Measurements from ENCODE around the gene HECW1. TPM values are rescaled to one million over a fixed set of nuclear protein-coding genes. Genes with fewer than 3 reads are reported as not detected.

HECW1 gene
- total RNA-seq, 1 donor from 2014 or later: 0.40 TPM

GRCh38 chr7:43148161-43148731 is 35.8 kb downstream of the HECW1 start:
- ATAC-seq: peak; percentile 77

DNA sequence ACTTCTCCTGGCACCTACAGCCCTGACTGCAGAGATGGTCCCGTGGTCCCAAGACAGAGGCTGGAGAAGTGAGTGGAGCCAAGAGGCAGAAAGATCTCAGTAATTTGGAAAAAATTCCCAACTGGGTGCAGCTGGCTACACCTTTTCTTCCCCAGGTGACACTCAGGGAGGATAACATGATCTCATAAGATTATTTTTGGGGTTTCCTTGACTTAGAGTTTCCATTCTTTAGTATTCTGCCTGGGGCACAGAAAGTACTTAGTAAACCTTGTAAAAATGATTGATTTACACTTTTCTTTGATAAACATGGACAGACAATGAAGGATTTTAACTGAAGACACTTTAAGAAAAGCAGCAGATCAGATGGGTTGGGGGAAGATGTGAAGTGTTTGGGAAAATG is 38.6 kb downstream of the HECW1 start:
- no peak for ATAC-seq

- no peak for ATAC-seq
These were observed 40.2 kb downstream of the HECW1 start for GRCh38 chr7:43152696-43153095.

GRCh38 chr7:43155636-43156035 is 43.2 kb downstream of the HECW1 start:
- ATAC-seq: no peak

DNA sequence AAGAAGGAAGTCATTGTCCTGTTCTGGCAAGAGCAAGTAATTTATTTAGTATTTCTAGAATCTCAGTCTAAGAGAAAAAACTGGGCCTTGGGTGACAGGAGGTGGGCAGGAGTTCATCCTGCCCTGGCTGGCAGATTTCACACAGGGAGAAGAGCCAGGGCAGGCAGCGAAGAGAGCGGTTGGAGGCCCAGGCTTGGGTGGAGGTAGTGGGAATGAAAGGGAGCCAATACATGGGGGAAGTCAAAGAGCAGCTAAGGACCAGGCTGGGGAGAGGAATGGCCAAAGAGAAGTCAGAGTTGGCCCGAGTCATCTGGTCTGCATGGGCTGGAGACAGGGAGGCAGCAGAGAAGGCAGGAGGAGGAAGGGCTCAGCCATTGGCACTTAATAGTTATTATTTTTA is 51.4 kb downstream of the HECW1 start:
- ATAC-seq: no peak

GRCh38 chr7:43164757-43165156 is 52.3 kb downstream of the HECW1 start:
- ATAC-seq: peak; percentile 97

DNA sequence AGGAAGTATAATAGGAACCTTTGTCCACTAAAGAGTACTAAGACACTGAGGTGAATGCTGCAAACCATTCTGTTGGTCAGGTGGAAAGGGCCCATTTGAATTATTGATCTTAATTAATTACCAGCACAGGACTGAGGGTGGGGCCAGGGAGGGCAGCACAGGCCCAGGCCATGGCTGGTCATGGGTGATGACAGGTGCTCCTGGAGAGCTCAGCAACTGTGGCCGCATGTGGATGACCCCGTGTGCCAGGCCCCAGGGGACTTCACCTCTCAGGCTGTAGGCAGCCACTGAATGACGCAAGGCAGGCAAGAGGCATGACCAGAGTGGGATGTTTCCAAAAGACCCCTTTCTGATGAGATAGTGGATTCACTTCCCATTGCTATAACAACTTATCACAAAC is 54.2 kb downstream of the HECW1 start:
- no peak for ATAC-seq

DNA sequence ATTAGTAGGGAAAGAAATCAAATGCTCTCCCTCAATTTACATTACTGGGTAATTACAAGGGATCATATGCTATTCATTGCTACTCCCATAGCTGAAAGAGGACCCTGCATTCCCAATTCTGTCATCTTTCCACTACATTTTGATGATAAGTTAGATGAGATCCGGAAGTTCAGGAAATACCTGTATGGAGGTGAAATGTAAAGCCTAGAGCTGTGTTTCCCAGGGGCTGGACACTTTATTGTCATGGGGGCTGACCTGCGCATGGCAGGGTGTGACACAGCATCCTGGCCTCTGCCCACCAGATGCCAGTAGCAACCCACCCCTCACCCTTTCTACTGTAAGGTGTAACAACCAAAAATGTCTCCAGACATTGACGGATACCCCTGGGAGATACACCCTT is 56.6 kb downstream of the HECW1 start:
- ATAC-seq: no peak

GRCh38 chr7:43170571-43170970 is 58.1 kb downstream of the HECW1 start:
- ATAC-seq: no peak

- ATAC-seq: no peak
These were observed 63.2 kb downstream of the HECW1 start for GRCh38 chr7:43175570-43176200.

GRCh38 chr7:43179393-43179792 is 66.9 kb downstream of the HECW1 start:
- ATAC-seq: no peak

DNA sequence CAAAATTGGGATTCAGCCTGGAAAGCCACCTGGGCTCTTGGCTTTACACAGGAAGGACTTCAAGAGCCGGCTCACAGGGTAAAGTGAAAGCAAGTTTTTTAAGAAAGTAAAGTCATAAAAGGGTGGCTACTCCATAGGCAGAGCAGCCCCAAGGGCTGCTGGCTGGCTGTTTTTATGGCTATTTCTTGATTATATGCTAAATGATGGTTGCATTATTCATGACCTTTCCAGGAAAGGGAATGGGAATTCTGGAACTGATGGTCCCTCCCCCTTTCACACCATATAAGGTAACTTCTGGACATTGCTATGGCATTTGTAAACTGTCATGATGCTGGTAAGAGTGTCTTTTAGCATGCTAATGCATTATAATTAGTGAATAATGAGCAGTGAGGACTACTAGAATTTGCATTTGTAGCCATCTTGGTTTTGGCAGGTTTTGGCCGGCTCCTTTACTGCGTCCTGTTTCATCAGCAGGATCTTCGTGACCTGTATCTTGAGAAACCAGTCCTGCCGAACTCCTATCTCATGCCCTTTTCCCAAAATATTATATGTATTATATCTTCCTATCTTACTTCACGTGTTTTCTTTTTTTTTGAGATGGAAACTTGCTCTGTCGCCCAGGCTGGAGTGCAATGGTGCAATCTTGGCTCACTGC is 80.5 kb downstream of the HECW1 start:
- ATAC-seq: no peak

GRCh38 chr7:43193893-43194292 is 81.4 kb downstream of the HECW1 start:
- ATAC-seq: no peak

DNA sequence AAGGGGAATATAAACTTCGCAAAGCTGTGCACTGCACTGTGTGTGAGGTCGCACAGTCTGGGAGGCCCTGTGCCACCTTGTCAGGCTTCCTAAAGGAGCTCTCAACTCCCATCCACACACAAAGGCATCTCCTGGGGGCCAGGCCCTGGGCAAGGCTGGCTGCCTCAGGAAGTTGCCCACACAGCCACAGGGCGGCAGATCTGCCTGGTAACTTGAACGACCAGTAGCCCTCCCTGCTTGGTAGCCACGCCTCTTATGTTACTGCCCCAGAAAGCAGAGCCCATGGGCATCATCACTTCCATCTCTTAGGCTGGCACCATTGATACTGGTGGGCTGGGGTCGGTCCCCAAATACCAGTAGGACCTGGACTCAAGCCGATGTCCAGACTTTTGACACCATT is 82.8 kb downstream of the HECW1 start:
- ATAC-seq: no peak

- ATAC-seq: no peak
These were observed 83.3 kb downstream of the HECW1 start for GRCh38 chr7:43195768-43196167.

DNA sequence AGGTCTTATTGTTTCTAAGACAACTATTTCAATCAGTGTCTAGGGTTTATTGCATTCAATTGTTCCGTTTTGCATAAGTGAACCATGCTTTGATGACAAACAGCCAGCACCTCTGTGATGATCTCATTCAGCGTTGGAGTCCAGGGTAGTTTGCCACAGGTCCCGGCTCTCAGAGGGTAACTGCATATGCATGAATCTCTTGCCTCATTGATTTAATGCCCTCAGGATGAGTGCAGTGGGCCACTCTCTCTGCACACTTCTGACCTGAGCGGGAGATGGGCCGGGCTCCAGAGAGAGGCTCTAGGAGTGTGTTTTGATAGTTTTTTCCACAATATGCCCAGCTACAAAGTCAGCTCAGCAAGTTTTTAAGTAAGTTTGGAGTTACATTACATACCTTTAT is 83.9 kb downstream of the HECW1 start:
- ATAC-seq: no peak

DNA sequence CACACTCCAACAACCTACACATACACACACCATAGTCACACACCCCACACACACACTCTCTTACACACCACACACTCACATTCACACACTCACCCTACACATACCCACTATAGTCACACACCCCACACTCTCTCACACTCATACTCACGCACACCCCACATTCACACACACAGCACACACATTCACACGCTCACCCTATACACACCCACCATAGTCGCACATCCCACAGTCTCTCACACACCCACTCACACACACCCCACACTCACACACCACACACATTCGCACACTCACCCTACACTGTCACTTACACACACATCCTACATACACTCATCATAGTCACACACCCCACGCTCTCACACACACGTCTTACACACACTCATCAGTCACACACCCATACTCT is 85.6 kb downstream of the HECW1 start:
- ATAC-seq: no peak

GRCh38 chr7:43198599-43199090 is 86.2 kb downstream of the HECW1 start:
- ATAC-seq: no peak

DNA sequence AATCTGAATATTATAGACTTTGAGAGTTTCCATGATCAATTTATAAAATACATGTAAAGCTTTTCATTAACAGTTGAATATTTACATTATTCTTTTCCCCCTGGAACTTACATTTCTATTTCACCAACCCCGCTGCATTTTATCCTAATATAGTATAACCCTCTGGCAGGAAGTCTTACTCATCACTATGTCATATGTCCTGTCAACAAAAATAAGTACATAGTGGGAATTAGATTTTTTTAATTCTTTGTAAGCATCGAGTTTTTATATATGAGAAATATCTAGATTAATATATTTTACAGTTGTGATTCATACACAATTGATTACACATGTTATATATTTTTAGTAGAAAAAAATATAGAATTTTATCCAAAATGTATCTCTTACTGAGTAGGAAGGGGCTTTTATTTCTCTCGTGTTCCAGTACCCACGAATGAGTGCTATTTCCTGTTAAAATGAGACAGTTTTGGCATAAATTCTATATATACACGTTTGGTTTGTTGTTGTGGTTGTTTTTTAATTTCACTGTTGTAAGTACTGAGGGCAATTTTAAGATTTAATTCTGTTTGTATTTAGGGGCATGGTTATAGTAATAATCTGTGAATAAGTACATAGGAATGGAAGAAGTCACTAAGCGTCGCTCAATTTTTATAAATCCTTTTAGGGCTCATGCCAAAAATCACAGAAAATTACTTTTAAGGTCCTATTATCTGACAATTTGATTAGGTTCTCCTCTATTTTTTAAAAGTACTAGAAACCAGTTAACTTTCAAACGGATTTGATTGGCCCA is 87.1 kb downstream of the HECW1 start:
- ATAC-seq: no peak

- ATAC-seq: no peak
These were observed 89.5 kb downstream of the HECW1 start for GRCh38 chr7:43201912-43202311.

- no peak for ATAC-seq
These were observed 91.6 kb downstream of the HECW1 start for GRCh38 chr7:43204081-43204480.

GRCh38 chr7:43205171-43205795 is 92.8 kb downstream of the HECW1 start:
- ATAC-seq: no peak

GRCh38 chr7:43208242-43208641 is 95.8 kb downstream of the HECW1 start:
- ATAC-seq: no peak

Data from esophagus mucosa (tissue), 1 donor.